HG03139 (cell line): Measurements from ENCODE around the gene NT5DC3.

Experiments used
- ATAC-seq: cut with Tn5 transposase; IDR thresholded peaks from one replicate; pipeline ENCODE4 v1.9.1; 2021; ENCODE audit not compliant: unreplicated experiment

The NT5DC3 gene

DNA sequence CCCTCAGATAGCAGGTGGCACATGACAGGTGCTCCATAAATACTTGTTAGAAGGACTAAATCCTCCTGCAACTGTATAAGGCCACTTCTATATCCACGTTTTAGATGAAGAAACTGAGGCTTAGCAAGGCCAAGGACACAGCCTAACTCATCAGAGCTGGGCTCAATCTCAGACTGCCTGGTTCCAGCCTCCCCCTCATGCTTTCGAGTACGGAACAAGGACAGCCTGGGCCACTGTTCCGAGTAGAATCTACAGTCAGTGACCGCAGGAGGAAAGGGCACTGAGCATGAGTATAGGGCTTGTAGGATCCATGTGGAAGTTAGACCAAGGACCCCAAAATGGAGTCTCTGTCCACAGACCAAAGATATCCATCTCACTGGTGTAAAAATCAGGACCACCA, 84.6 kb downstream of the NT5DC3 start:
- ATAC-seq = no peak

DNA sequence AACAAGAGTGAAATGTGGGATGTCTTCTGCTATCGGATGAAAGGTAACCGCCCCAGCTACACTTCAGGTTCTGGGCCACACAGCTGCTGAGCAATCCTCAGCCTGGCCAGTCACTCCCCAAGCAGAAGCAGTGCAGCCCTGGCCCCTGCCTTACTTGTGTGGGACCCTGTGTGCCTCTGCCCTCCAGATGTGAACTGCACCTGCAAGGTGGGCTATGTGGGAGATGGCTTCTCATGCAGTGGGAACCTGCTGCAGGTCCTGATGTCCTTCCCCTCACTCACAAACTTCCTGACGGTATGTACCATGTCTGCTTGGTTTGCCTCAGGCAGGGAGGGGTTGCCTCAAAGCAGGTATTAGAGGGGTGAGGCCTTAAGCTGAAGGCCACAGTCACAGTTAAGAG, 85.6 kb downstream of the NT5DC3 start:
- ATAC-seq = no peak

DNA sequence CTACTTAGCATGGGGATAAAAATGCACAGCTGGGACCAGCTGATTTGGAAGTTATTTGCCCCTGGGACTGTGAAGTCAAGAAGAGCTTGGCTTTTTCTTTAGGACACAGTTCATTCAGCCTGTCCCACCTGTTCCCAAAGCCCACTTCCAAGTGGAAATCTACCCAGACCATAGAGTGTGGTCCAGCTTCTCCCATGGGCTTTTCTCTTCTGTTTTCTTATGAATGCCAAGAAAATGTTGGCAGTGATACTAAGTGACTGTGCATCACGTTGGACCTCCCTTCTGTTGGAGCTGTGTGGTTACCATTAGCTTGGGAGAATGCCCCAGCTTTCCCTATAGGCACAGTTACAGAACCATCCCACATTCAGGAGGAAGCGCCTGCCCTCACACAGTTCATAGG, 89.4 kb downstream of the NT5DC3 start:
- ATAC-seq = no peak

DNA sequence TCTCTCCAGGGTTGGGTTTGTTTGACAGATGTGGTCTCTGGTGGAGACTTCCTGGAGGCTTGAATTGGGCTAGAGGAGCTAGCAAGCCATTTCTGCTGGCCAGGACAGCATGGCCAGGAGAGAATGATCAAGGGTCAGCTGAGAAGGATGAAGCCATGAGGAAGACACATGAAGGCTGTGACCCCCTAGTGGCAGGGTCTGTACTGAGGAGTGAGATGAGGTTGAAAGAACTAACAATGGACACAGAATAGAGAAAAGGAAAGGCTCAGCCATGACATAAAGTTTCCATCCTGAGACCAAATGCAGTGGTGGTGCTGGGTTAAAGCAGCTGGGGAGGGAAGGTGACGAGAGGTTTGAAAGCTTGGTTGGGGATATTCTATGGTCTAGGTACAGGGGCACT, 89.9 kb downstream of the NT5DC3 start:
- no peak for ATAC-seq

DNA sequence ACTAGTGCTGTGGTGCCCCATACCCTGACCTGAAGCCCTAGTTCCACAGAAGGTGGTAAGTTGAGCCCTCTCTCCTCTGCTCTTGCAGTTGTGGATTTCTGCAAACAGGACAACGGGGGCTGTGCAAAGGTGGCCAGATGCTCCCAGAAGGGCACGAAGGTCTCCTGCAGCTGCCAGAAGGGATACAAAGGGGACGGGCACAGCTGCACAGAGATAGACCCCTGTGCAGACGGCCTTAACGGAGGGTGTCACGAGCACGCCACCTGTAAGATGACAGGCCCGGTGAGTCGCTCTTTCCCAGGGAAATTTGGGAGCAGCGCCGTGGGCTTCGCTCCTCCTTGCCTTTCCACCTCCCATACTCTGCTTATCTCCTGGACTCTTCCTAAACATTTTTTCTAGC, 92.2 kb downstream of the NT5DC3 start:
- ATAC-seq = no peak

DNA sequence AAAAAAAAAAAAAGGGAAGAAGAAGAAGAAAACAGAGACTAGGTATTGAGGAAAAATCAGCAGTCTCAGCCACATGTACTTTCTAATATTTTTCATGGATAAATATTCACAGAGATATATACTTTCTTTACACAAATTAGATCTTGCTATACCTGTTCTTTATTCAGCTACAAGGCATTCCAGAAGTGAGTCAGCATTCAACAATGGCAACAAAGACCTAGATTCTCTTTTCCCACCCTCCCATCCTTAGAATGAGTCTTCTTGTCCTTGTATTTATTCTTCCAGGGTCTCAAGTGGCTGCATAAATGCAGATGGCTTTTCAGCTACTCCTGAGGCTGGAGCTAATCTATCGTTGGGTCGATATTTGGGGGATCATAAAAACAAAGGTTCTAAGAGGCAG, 93.0 kb downstream of the NT5DC3 start:
- ATAC-seq = no peak

DNA sequence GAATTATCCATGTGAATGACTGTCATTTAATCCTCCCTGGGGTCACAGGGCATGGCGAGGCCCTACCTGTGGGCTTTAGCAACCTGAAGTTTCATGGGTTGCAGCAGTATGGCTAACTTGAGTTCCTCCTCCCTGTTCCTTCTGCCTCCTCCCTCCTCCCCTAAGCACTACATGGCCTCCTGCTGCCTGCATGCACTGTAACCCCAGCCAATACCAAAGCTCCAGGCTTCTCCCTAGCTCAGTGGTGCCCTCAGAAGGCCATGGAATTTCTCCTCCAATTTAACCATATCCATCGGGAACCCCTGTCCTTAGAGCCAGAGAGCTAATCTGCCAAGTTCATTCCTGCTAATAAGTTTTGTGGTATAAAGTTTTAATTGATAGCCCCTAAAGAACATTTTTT, 95.1 kb downstream of the NT5DC3 start:
- no peak for ATAC-seq

DNA sequence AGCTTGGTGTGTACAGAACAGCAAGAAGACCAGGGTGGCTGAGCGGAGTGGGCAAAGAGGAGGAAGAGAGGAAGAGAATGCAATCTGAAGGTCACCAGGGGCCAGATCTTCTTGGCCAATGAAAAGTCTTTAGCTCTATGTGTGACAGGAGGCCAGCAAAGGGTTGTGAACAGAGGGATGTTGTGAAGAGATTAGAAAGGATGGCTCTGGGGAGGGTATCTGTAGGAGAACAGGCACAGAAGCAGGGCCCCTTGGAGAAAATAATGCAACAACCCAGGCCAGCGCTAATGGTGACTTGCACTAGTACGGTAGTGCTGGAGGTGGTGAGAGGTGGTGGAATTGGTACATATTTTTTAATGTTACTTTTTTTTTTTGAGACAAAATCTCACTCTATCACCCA, 97.2 kb downstream of the NT5DC3 start:
- no peak for ATAC-seq

DNA sequence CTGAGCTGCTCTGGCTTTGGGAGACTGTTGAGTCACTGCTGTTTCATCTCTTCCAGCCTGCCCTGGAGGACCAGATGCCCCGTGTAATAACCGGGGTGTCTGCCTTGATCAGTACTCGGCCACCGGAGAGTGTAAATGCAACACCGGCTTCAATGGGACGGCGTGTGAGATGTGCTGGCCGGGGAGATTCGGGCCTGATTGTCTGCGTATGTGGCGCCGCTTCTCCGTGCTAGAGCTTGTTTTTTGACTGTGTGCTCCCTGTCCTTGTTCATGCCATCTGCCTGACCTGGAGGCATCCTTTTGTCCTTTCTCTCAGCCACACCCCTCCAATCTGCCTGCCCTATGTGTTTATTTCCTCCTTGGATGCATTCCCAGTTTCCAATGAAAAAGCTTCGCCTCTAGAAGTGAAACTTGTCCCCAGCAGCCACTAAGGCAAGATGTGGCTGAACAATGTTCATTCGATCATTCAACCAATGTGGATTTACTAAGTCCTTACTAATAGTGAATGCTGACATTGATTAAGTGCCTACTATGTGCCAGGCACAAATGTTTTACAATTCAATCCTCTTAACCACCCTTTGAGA, 98.6 kb downstream of the NT5DC3 start:
- ATAC-seq = no peak

DNA sequence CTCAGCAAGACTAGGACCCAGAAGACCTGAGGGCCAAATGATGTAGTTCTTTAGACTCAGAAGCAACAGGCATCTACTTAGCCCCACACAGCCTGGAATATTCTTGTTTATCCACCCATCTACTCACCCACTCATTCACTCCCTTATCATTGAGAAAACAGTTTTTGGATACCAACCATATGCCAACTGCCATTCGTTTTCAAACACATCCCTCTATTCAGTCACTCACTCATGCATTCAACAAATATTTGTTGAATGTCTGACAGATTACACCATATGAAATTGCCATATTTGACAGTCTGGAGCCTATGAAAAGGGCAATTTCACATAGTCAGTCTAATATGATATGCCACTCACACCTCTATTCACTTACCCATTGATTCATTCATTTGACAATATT, 103.2 kb downstream of the NT5DC3 start:
- ATAC-seq = no peak

DNA sequence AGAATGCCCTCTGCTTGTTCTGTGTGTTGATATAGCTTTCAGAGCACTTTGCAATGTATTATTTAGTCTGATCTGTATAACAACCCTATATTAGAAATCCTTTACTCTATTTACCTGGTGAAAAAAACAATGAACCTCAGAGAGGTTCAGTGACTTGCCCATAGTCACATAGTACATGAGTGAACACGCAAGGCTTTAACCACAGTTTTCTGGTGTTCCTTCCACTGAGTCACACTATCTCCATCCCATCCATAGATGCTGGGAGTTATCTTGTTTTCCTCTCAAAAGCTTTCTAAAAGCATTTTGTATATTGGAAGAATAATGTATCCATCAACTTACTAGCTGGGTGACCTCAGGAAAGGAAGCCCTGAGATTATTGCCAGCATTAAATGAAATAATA, 104.5 kb downstream of the NT5DC3 start:
- no peak for ATAC-seq

DNA sequence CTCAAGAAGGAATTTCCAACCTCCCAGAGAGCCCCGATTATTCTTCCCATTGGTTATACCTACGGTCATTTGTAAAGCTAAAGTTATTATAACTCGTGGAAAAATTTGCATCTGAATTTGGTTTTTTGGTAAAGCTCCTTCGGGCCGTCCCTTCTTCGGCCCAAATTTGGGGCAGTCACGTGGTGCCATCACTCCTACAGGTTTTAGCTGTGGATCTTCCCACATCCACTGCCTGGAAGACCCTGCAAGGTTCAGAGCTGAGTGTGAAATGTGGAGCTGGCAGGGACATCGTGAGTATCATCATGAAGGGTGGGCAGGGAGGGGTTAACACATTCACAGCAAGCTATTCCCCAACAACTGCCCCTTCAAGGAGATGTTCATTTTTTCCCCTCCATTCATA, 105.7 kb downstream of the NT5DC3 start:
- no peak for ATAC-seq

DNA sequence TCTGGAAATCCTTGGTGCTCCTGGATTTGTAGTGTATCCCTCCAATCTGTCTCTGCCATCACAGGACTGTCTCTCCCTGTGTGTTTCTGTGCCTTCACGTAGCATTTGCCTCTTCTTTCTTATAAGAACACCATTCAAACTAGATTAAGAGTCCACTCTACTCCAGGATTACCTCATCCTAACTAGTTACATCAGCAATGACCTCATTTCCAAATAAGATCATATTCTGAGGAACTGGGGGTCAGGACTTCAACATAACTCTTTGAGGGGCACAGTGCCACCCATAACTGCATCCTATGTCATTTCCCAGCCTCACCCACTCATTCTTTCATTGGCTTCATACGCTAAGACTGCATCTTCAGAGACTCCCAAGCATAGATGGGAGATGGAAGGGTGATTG, 106.2 kb downstream of the NT5DC3 start:
- ATAC-seq = no peak

DNA sequence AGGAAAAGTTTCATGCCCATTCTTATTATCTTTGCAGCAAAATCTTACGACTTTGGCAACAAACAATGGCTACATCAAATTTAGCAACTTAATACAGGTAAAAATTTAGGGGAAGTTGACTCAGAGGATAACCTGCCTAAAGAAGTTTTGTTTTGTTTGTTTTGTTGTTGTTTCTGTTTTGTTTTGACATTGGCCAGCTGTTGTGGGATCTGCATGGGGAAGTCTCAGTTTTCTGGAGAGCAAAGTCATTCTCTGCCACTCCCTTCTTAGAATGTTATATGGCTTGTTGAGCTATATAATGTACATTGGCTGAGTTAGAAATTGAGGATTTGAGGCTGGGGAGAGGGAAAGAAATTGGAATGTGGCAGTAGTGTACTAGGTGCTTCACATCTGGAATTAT, 109.5 kb downstream of the NT5DC3 start:
- no peak for ATAC-seq

DNA sequence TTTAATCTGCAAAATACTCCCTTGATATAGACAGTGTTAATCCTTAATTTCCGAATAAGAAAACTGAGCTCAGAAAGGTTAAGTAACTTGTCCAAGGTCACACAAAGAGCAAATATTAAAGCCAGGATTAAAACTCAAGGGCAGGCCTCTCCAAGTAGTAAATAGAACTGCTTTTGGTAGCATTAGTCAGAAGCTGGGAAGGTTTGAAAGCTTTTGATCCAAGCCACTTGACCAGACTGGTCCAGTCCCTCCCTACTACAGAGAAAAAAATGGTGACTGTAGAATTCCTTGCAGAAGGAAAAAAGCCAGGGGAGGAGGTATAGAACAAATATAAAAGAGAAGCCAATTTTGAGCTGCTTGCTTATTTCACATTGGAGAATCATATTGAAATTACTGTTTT, 111.5 kb downstream of the NT5DC3 start:
- ATAC-seq = no peak

DNA sequence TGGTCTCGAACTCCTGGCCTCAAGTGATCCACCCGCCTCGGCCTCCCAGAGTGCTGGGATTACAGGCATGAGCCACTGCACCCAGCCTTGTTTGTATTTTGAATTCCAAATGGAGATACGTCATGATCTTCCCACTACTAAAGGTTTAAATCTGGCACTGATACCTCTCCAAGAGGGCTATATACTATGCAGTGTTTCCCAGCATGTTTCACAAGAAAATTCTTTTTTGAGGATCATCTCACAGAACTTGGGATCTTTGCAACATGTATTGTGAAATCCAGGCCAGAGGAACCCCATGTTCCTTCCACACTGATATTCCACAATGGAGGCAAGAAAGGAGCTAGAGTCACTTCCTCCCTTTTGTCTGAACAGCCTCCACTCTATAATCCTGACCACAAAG, 112.7 kb downstream of the NT5DC3 start:
- no peak for ATAC-seq

DNA sequence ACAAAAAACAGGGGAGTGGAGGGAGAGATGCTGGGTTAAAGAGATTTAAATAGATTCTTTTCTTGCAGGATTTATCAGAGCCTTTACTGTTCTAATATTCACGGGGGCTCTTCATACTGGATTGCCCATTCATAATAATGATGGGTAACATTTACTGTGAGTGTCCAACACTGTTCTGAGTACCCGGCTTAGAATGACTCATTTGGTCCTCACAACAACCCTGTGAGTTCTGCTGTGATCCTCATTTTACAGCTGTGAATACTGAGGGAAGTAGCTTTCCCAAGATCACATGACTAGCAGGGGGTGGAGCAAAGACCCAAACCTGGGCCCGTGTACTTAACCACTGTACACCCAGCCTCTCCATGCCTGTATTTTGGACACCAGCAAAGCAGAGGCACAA, 113.4 kb downstream of the NT5DC3 start:
- ATAC-seq = no peak

DNA sequence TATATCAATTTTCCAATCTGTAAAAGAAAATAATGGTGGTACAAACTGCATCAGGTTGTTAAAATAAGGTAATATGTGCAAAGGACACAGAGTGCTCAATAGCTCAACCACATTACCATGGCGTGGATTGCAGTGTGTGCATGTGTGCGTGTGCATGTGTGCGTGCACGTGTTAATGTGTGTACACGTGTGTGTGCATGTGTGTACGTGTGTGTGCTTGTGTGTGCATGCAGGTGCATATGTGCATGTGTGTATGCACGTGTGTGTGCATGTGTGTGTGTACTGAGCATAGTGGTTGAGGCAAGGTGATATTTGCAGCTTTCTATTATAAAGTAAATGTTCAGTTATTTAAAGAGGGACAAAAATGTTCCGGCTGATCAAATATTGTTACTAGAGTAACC, 115.6 kb downstream of the NT5DC3 start:
- ATAC-seq = no peak
